ENCODE results near the gene CASP7. TPM values are rescaled to one million over a fixed set of nuclear protein-coding genes. Genes with fewer than 3 reads are reported as not detected.

Gene CASP7
- polyA plus RNA-seq, 1 donor from 2014 or later, result 0.77 TPM

DNA sequence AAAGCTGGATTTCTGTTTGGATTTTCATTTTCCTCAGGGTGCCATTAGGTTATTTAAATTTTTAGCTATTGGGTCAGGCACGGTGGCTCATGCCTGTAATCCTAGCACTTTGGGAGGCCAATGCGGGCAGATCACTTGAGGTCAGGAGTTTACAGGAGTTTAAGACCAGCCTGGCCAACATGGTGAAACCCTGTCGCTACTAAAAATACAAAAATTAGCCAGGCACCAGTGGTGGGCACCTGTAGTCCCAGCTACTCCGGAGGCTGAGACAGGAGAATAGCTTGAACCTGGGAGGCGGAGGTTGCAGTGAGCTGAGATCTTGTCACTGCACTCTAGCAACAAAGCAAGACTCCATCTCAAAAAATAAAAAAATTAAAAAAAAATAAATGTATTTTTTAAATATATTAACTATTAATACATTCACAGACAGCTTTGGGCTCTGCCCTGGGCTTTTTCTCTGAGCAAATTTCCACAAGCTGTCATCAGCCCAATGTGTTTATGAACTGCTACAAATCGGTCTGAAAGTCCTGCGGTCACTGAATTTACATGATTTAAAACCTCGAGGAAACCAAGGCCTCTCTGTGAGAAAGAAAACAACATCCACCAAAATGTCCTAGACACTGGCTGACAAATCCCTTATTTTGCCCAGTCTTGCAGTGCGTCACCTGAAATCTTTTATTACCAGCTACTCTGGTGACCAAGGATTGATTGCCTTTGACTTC, 52.6 kb downstream of the CASP7 start:
- H3K9me2 ChIP-seq (ENCODE audit: insufficient read depth, low read length), result no peaks in the 10 kb centered on the region
- no peaks in the 10 kb centered on the region for H3K9me3 ChIP-seq (ENCODE audit: low read length)
- no peak overlapping the region for H3K4me2 ChIP-seq (ENCODE audit: low read length)
- no peaks in the 10 kb centered on the region for H3K27me3 ChIP-seq (ENCODE audit: insufficient read depth, low read depth, low read length)
- H4K20me1 ChIP-seq (ENCODE audit: insufficient read depth), result no peaks in the 10 kb centered on the region
- TF ChIP-seq MXI1 (conservative IDR thresholded peaks at IDR 0.05; ENCODE audit: poor library complexity, severe bottlenecking), result no peak
- TF ChIP-seq RAD21 (conservative IDR thresholded peaks at IDR 0.05), result no peak
- TF ChIP-seq, protein P1, sequence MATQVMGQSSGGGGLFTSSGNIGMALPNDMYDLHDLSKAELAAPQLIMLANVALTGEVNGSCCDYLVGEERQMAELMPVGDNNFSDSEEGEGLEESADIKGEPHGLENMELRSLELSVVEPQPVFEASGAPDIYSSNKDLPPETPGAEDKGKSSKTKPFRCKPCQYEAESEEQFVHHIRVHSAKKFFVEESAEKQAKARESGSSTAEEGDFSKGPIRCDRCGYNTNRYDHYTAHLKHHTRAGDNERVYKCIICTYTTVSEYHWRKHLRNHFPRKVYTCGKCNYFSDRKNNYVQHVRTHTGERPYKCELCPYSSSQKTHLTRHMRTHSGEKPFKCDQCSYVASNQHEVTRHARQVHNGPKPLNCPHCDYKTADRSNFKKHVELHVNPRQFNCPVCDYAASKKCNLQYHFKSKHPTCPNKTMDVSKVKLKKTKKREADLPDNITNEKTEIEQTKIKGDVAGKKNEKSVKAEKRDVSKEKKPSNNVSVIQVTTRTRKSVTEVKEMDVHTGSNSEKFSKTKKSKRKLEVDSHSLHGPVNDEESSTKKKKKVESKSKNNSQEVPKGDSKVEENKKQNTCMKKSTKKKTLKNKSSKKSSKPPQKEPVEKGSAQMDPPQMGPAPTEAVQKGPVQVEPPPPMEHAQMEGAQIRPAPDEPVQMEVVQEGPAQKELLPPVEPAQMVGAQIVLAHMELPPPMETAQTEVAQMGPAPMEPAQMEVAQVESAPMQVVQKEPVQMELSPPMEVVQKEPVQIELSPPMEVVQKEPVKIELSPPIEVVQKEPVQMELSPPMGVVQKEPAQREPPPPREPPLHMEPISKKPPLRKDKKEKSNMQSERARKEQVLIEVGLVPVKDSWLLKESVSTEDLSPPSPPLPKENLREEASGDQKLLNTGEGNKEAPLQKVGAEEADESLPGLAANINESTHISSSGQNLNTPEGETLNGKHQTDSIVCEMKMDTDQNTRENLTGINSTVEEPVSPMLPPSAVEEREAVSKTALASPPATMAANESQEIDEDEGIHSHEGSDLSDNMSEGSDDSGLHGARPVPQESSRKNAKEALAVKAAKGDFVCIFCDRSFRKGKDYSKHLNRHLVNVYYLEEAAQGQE (IDR thresholded peaks at IDR 0.05; ENCODE audit: borderline replicate concordance), result no peak
- TF ChIP-seq, protein P2, sequence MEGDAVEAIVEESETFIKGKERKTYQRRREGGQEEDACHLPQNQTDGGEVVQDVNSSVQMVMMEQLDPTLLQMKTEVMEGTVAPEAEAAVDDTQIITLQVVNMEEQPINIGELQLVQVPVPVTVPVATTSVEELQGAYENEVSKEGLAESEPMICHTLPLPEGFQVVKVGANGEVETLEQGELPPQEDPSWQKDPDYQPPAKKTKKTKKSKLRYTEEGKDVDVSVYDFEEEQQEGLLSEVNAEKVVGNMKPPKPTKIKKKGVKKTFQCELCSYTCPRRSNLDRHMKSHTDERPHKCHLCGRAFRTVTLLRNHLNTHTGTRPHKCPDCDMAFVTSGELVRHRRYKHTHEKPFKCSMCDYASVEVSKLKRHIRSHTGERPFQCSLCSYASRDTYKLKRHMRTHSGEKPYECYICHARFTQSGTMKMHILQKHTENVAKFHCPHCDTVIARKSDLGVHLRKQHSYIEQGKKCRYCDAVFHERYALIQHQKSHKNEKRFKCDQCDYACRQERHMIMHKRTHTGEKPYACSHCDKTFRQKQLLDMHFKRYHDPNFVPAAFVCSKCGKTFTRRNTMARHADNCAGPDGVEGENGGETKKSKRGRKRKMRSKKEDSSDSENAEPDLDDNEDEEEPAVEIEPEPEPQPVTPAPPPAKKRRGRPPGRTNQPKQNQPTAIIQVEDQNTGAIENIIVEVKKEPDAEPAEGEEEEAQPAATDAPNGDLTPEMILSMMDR (IDR thresholded peaks at IDR 0.05; ENCODE audit: poor library complexity, severe bottlenecking), result no peak
- TF ChIP-seq TAF1 (IDR thresholded peaks at IDR 0.05; ENCODE audit: low read depth), result no peak
- no peak for TF ChIP-seq EZH2 (IDR thresholded peaks at IDR 0.05; ENCODE audit: borderline replicate concordance, insufficient read depth, low read length, poor library complexity, severe bottlenecking)
- no peak for TF ChIP-seq POLR2AphosphoS5 (IDR thresholded peaks at IDR 0.05)
- TF ChIP-seq EP300 (conservative IDR thresholded peaks at IDR 0.05; ENCODE audit: poor library complexity, severe bottlenecking), result no peak
- no peak for TF ChIP-seq SMC3 (conservative IDR thresholded peaks at IDR 0.05; ENCODE audit: poor library complexity)
- no peak overlapping the region for H2AFZ ChIP-seq (ENCODE audit: low read depth, low read length)
- no peak overlapping the region for H3K27ac ChIP-seq (ENCODE audit: low read length)
- no peaks in the 10 kb centered on the region for H3K79me2 ChIP-seq (replicated peaks; ENCODE audit: insufficient read depth, low read length)
- no peaks in the 10 kb centered on the region for H3F3A ChIP-seq (ENCODE audit: insufficient read depth, low read length, poor library complexity, severe bottlenecking)
- no peak overlapping the region for H3K9ac ChIP-seq (ENCODE audit: low read length)
- no peaks in the 10 kb centered on the region for H3K36me3 ChIP-seq (ENCODE audit: insufficient read depth, low read length)
- H3K4me3 ChIP-seq (ENCODE audit: low read length), result no peak overlapping the region

DNA sequence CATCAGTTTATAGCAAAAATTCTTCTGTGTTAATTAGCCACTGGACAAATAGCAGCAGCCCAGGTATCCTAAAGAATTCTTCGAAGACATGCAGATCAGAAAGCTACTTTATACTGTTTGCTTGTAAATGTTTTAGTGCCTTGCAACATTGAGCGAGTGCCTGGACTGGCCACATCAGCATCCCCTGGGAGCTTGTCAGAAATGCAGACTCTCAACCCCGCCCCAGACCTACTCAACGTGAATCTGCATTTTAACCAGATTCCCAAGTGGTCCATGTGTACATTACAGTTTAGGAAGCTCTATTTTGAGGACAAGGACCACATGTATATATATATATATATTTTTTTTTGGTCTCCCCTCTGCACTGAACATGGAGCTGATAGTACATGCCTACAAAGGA, 53.3 kb downstream of the CASP7 start:
- Histone ChIP-seq H4K20me1 (ENCODE audit: insufficient read depth) (no peaks in the 10 kb centered on the region), H3K27ac (ENCODE audit: low read length) (no peak overlapping the region), H3K4me3 (ENCODE audit: low read length) (no peak overlapping the region), H3K4me2 (ENCODE audit: low read length) (no peak overlapping the region), H3K9me3 (ENCODE audit: low read length) (no peaks in the 10 kb centered on the region), H3K27me3 (ENCODE audit: insufficient read depth, low read depth, low read length) (no peaks in the 10 kb centered on the region), H3F3A (ENCODE audit: insufficient read depth, low read length, poor library complexity, severe bottlenecking) (no peaks in the 10 kb centered on the region), H3K9me2 (ENCODE audit: insufficient read depth, low read length) (no peaks in the 10 kb centered on the region), H3K36me3 (ENCODE audit: insufficient read depth, low read length) (no peaks in the 10 kb centered on the region), H3K79me2 (replicated peaks; ENCODE audit: insufficient read depth, low read length) (no peaks in the 10 kb centered on the region), H2AFZ (ENCODE audit: low read depth, low read length) (no peak overlapping the region), H3K9ac (ENCODE audit: low read length) (no peak overlapping the region)
- TF ChIP-seq MXI1 (conservative IDR thresholded peaks at IDR 0.05; ENCODE audit: poor library complexity, severe bottlenecking), result no peak
